Activated naive CD4-positive, alpha-beta T cell treated with anti-CD3 and anti-CD28 coated beads for 36 hours (primary cell): ENCODE data around the gene KLHDC7B. TPM values are rescaled to one million over a fixed set of nuclear protein-coding genes. Genes with fewer than 3 reads are reported as not detected.

Experiments
- CTCF ChIA-PET: fragments of 350-600 bp; sonication (Branson Sonifier 250); formaldehyde crosslinking; loops from one replicate; lab custom pipeline; 2021; ENCODE audit warnings: antibody characterized with exemption; lab: Charles Lee
- DNase-seq: peaks from one replicate; pipeline ENCODE4 v3.0.0-alpha.2; 2020
- H3K27ac Mint-ChIP-seq: one replicate; pipeline ENCODE4 v1.8.0; 2021; ENCODE audit warnings: mild to moderate bottlenecking, mixed read lengths
- H3K27me3 Mint-ChIP-seq: one replicate; pipeline ENCODE4 v1.8.0; 2021; ENCODE audit warnings: low read depth, mixed read lengths
- H3K36me3 Mint-ChIP-seq: one replicate; pipeline ENCODE4 v1.8.0; 2021; ENCODE audit warnings: low read depth, mixed read lengths
- H3K4me1 Mint-ChIP-seq: one replicate; pipeline ENCODE4 v1.8.0; 2021; ENCODE audit warnings: low read depth, mixed read lengths
- H3K4me3 Mint-ChIP-seq: one replicate; pipeline ENCODE4 v1.8.0; 2021; ENCODE audit warnings: mild to moderate bottlenecking, moderate library complexity, mixed read lengths
- H3K9me3 Mint-ChIP-seq: one replicate; pipeline ENCODE4 v1.8.0; 2021; ENCODE audit warnings: mixed read lengths
- intact Hi-C: fragments of 100-400 bp; cut with micrococcal nuclease; formaldehyde crosslinking; loops from one replicate; pipeline ENCODE4 v1.15.1; 2023
- total RNA-seq, 2 experiments: library from RNA; stranded (reverse); gene quantifications; one replicate each; pipeline ENCODE4 v1.2.3, GENCODE V29; 2021

The KLHDC7B gene
- total RNA-seq, 2 experiments from 2014 or later: 7.4 to 7.6 TPM

- no peak for DNase-seq
- Mint-ChIP-seq H3K36me3 (peaks cover 2% of the 10 kb centered on the region), H3K9me3 (no peaks in the 10 kb centered on the region), H3K4me3 (no peak overlapping the region), H3K27ac (no peak overlapping the region), H3K27me3 (peaks cover 12% of the 10 kb centered on the region), H3K4me1 (peaks cover 7% of the 10 kb centered on the region)
- CTCF ChIA-PET: no interaction called here
- intact Hi-C loops: no loop called here
These were observed 51.4 kb downstream of the KLHDC7B start for GRCh38 chr22:50597097-50597496.

- Mint-ChIP-seq H3K4me1 (peaks cover 7% of the 10 kb centered on the region), H3K9me3 (no peaks in the 10 kb centered on the region), H3K4me3 (peak overlapping the region; percentile 40), H3K27me3 (peaks cover 27% of the 10 kb centered on the region), H3K27ac (no peak overlapping the region), H3K36me3 (no peaks in the 10 kb centered on the region)
- CTCF ChIA-PET: interaction anchor here (1.0 kb wide), 1 partner anchor 74 kb away, joined by 4 read pairs; the partner anchor contains the start of gene SCO2
- peak; percentile 73 for DNase-seq
- intact Hi-C loops: no loop called here
These were observed 54.2 kb downstream of the KLHDC7B start for GRCh38 chr22:50599816-50600455.

GRCh38 chr22:50600538-50600937 is 54.8 kb downstream of the KLHDC7B start, which contains the start of gene MAPK8IP2:
Gene MAPK8IP2 (plus strand): TSS chr22:50600793. CDS start chr22:50600819, 26 bp downstream.
- Mint-ChIP-seq H3K36me3 (no peaks in the 10 kb centered on the region), H3K4me1 (peaks cover 7% of the 10 kb centered on the region), H3K9me3 (no peaks in the 10 kb centered on the region), H3K27me3 (peaks cover 27% of the 10 kb centered on the region), H3K27ac (no peak within 1 kb of the TSS), H3K4me3 (peak within 1 kb of the TSS; percentile 40)
- CTCF ChIA-PET: interaction anchor here (1.0 kb wide), 1 partner anchor 75 kb away, joined by 4 read pairs; the partner anchor contains the start of gene SCO2
- no peak for DNase-seq
- intact Hi-C loops: no loop called here

Other genes starting within 250 kb of the KLHDC7B start
- 10 to 100 TPM in 1 of 2 experiments, 1 to 10 TPM in 1; 9.8 to 10.4 TPM for gene PLXNB2, start 238.3 kb upstream of the KLHDC7B start, total RNA-seq
- gene DENND6B, start 218.9 kb upstream of the KLHDC7B start, total RNA-seq: 1 to 10 TPM; 1.8 to 2.1 TPM
- 10 to 100 TPM; 33.7 to 34.7 TPM for gene PPP6R2, start 202.6 kb upstream of the KLHDC7B start, total RNA-seq
- 100 to 1,000 TPM; 100 TPM for gene SBF1, start 70.9 kb upstream of the KLHDC7B start, total RNA-seq
- gene ADM2, start 64.4 kb upstream of the KLHDC7B start, total RNA-seq: 1 to 10 TPM; 7.5 to 8.3 TPM
- gene MIOX, start 59.0 kb upstream of the KLHDC7B start, total RNA-seq: under 1 TPM in 1 of 2 experiments, not detected in 1; 0.31 TPM
- gene LMF2, start 38.2 kb upstream of the KLHDC7B start, total RNA-seq: 10 to 100 TPM; 41.4 to 42.0 TPM
- gene NCAPH2, start 37.7 kb upstream of the KLHDC7B start, total RNA-seq: 100 to 1,000 TPM; 104 to 115 TPM
- gene SCO2, start 20.3 kb upstream of the KLHDC7B start, total RNA-seq: 1 to 10 TPM; 1.1 to 2.1 TPM
- 10 to 100 TPM; 43.7 to 49.6 TPM for gene TYMP, start 15.9 kb upstream of the KLHDC7B start, total RNA-seq
- gene SYCE3, start 17.0 kb downstream of the KLHDC7B start, total RNA-seq: 1 to 10 TPM in 1 of 2 experiments, under 1 TPM in 1; 0.91 to 2.0 TPM
- gene CPT1B, start 32.5 kb downstream of the KLHDC7B start, total RNA-seq: 10 to 100 TPM; 37.3 to 43.7 TPM
- 10 to 100 TPM; 71.0 to 81.4 TPM for gene CHKB, start 37.0 kb downstream of the KLHDC7B start, total RNA-seq
- gene MAPK8IP2, start 54.9 kb downstream of the KLHDC7B start, total RNA-seq: under 1 TPM; 0.05 to 0.15 TPM
- 10 to 100 TPM; 17.8 to 19.2 TPM for gene ARSA, start 82.3 kb downstream of the KLHDC7B start, total RNA-seq
- gene SHANK3, start 126.9 kb downstream of the KLHDC7B start, total RNA-seq: under 1 TPM; 0.07 TPM
- not detected for gene ACR, start 192.3 kb downstream of the KLHDC7B start, total RNA-seq
- 10 to 100 TPM; 13.3 to 14.5 TPM for gene RABL2B, start 237.7 kb downstream of the KLHDC7B start, total RNA-seq